ENCODE data around the gene GNAT1.

- TF ChIP-seq POLR2AphosphoS5 (IDR thresholded peaks at IDR 0.05; ENCODE audit: low read depth, low read length) (no peak), POLR2A (IDR thresholded peaks at IDR 0.05; ENCODE audit: low read depth, low read length) (no peak)
Observed at GRCh38 chr3:50181985-50182384, 9.4 kb upstream of the GNAT1 start.
